ENCODE results near the gene RDH14.

DNA sequence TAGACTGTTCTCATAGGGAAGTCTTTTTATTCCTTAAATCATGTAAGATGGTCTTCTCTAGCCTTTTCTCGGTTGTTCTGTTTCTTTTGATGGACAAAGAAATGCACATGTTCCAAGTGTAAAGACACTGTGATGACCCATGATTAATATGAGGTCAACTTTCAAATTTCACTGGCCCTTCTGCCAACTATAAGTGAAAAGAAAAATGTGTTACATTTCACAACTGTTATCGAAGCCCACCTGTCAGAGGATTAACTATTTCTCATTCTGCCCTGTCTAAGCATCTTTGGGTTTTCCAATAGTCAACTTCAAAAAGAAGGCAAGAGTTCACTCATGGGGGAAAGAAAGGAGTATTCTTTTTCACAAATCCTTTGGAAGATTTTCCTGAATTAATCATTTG, 3.3 kb downstream of the RDH14 start:
- TF ChIP-seq POLR2A (IDR thresholded peaks at IDR 0.05), result no peak
- TF ChIP-seq, protein P1, sequence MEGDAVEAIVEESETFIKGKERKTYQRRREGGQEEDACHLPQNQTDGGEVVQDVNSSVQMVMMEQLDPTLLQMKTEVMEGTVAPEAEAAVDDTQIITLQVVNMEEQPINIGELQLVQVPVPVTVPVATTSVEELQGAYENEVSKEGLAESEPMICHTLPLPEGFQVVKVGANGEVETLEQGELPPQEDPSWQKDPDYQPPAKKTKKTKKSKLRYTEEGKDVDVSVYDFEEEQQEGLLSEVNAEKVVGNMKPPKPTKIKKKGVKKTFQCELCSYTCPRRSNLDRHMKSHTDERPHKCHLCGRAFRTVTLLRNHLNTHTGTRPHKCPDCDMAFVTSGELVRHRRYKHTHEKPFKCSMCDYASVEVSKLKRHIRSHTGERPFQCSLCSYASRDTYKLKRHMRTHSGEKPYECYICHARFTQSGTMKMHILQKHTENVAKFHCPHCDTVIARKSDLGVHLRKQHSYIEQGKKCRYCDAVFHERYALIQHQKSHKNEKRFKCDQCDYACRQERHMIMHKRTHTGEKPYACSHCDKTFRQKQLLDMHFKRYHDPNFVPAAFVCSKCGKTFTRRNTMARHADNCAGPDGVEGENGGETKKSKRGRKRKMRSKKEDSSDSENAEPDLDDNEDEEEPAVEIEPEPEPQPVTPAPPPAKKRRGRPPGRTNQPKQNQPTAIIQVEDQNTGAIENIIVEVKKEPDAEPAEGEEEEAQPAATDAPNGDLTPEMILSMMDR (IDR thresholded peaks at IDR 0.05), result no peak
